ENCODE measurements around the gene GRID1.

GRCh38 chr10:86090807-86091206 lies 275.8 kb downstream of the GRID1 start:
- TF ChIP-seq USF2 (IDR thresholded peaks at IDR 0.05; ENCODE audit: borderline replicate concordance, low read depth, low read length) (no peak), MYB (IDR thresholded peaks at IDR 0.05; ENCODE audit: borderline replicate concordance, low read depth, low read length) (no peak), MAX (IDR thresholded peaks at IDR 0.05; ENCODE audit: low read depth, low read length) (no peak), EZH2 (IDR thresholded peaks at IDR 0.05; ENCODE audit: borderline replicate concordance, control insufficient read depth, low read depth, low read length) (no peak), PAX5 (IDR thresholded peaks at IDR 0.05; ENCODE audit: borderline replicate concordance, low read depth, low read length) (no peak), CTCF (IDR thresholded peaks at IDR 0.05 in 2 of 3, conservative IDR thresholded peaks at IDR 0.05 in 1 of 3; ENCODE audit: control insufficient read depth in 2 of 3, extremely low read depth in 1 of 3, insufficient read depth in 1 of 3, low read depth in 3 of 3, low read length in 3 of 3) (no peak), RAD21 (IDR thresholded peaks at IDR 0.05; ENCODE audit: insufficient read depth, low read depth, low read length) (no peak), POLR2AphosphoS5 (IDR thresholded peaks at IDR 0.05; ENCODE audit: low read length) (no peak), EGR1 (IDR thresholded peaks at IDR 0.05; ENCODE audit: borderline replicate concordance in 1 of 2, low read depth in 2 of 2, low read length in 2 of 2) (no peak), CHD2 (IDR thresholded peaks at IDR 0.05; ENCODE audit: borderline replicate concordance, low read depth, low read length) (no peak), JUNB (IDR thresholded peaks at IDR 0.05) (no peak)
